Occipital lobe (tissue), 3 donors: ENCODE measurements around the gene CNTROB. TPM values are rescaled to one million over a fixed set of nuclear protein-coding genes. Genes with fewer than 3 reads are reported as not detected.

Source experiments
- DNase-seq: peaks from one replicate; lab custom pipeline; 2025; lab: John Stamatoyannopoulos, UW
- small RNA-seq: library from RNA; depleted of rRNA; stranded (forward); fragments of <200 nt; gene quantifications from one replicate; pipeline ENCODE3, GENCODE V24; 2014
- total RNA-seq: library from RNA; depleted of rRNA; stranded (reverse); fragments of >200 nt; gene quantifications from one replicate; pipeline ENCODE4 v1.2.3, GENCODE V29; 2014

The CNTROB gene
- total RNA-seq, 1 donor from 2014 or later, result 23.4 TPM

GRCh38 chr17:7987112-7987893 is 55.3 kb downstream of the CNTROB start:
- no peak for DNase-seq

- DNase-seq, result no peak
Observed at GRCh38 chr17:7988750-7989178, 56.8 kb downstream of the CNTROB start.

- DNase-seq, result peak; percentile 45
Observed at GRCh38 chr17:7989781-7990655, 58.0 kb downstream of the CNTROB start.

GRCh38 chr17:7992516-7992915 is 60.5 kb downstream of the CNTROB start:
- DNase-seq, result no peak

GRCh38 chr17:7992924-7993323 is 60.9 kb downstream of the CNTROB start:
- no peak for DNase-seq

- DNase-seq, result no peak
Observed at GRCh38 chr17:7993972-7994589, 62.1 kb downstream of the CNTROB start.

GRCh38 chr17:7995724-7996123 is 63.7 kb downstream of the CNTROB start:
- DNase-seq, result no peak

- DNase-seq, result no peak
Observed at GRCh38 chr17:7997186-7997585, 65.2 kb downstream of the CNTROB start.

Small RNAs within 50 kb of the gene (small RNA-seq; reads per million reads assigned to genes)
- gene SCARNA21, result 354 reads per million, percentile 97 among the genes with 10 or more reads in this experiment

Other genes with a start within 250 kb of the CNTROB start
- gene TP53, start 244.7 kb upstream of the CNTROB start, total RNA-seq, result 9.4 TPM
- 9.5 TPM for gene WRAP53, start 243.7 kb upstream of the CNTROB start, total RNA-seq
- 13.7 TPM for gene EFNB3, start 227.0 kb upstream of the CNTROB start, total RNA-seq
- gene DNAH2, start 214.5 kb upstream of the CNTROB start, total RNA-seq, result 0.62 TPM
- 16.4 TPM for gene KDM6B, start 98.0 kb upstream of the CNTROB start, total RNA-seq
- 1.2 TPM for gene TMEM88, start 77.1 kb upstream of the CNTROB start, total RNA-seq
- 20.1 TPM for gene NAA38, start 74.6 kb upstream of the CNTROB start, total RNA-seq
- 14.2 TPM for gene CYB5D1, start 74.2 kb upstream of the CNTROB start, total RNA-seq
- 337 TPM for gene CHD3, start 43.4 kb upstream of the CNTROB start, total RNA-seq
- gene RNF227, start 15.9 kb upstream of the CNTROB start, total RNA-seq, result 7.3 TPM
- 2.7 TPM for gene KCNAB3, start 2.4 kb upstream of the CNTROB start, total RNA-seq
- gene TRAPPC1, start 260 bp upstream of the CNTROB start, total RNA-seq, result 22.3 TPM
- 0.16 TPM for gene GUCY2D, start 70.4 kb downstream of the CNTROB start, total RNA-seq
- gene ALOX15B, start 106.9 kb downstream of the CNTROB start, total RNA-seq, result 0.16 TPM
- gene ALOX12B, start 155.5 kb downstream of the CNTROB start, total RNA-seq, result 1.4 TPM
- 0.47 TPM for gene ALOXE3, start 186.3 kb downstream of the CNTROB start, total RNA-seq
- gene HES7, start 191.9 kb downstream of the CNTROB start, total RNA-seq, result 0.31 TPM
- gene PER1, start 220.2 kb downstream of the CNTROB start, total RNA-seq, result 7.8 TPM
- 27.9 TPM for gene VAMP2, start 230.7 kb downstream of the CNTROB start, total RNA-seq
- 35.9 TPM for gene TMEM107, start 244.2 kb downstream of the CNTROB start, total RNA-seq